ENCODE measurements around the gene U2AF1. TPM values are rescaled to one million over a fixed set of nuclear protein-coding genes. Genes with fewer than 3 reads are reported as not detected.
A peak's percentile ranks its signal among the peaks of the same experiment; 100 is the strongest.
"Not testable (repeated sequence)": the region's sequence is repeated elsewhere in the genome, so short reads cannot be mapped to it uniquely, and the experiment has no call there.

The U2AF1 gene
- total RNA-seq, 1 experiment from 2014 or later = 43.4 TPM

- H3K4me3 ChIP-seq (ENCODE audit: low read length); H3K4me1 ChIP-seq (ENCODE audit: insufficient read depth, low read length); DNase-seq; H3K36me3 ChIP-seq (ENCODE audit: low read depth, low read length); H3K9me3 ChIP-seq (ENCODE audit: low read length); H3K79me2 ChIP-seq (ENCODE audit: low read length); CTCF ChIA-PET; H3K27ac ChIP-seq (ENCODE audit: low read length); H3K9ac ChIP-seq (ENCODE audit: low read length); H3F3A ChIP-seq (ENCODE audit: low read length, unreplicated experiment); intact Hi-C loops (cut with micrococcal nuclease); H3K9me2 ChIP-seq (replicated peaks; ENCODE audit: low read length); H4K20me1 ChIP-seq (ENCODE audit: low read length); H2AFZ ChIP-seq (ENCODE audit: low read length); H3K27me3 ChIP-seq (ENCODE audit: low read length); POLR2A ChIA-PET (ENCODE audit: unreplicated experiment); H3K4me2 ChIP-seq (ENCODE audit: low read length): not testable (repeated sequence)
- peak; percentile 20; the same call in 1 of the 2 replicates for ATAC-seq
- BruUV-seq (replicated peaks) = TSS peak; percentile 36
These were observed 17.9 kb downstream of the U2AF1 start for GRCh38 chr21:43089463-43089862.

GRCh38 chr21:43082587-43083300 is 24.6 kb downstream of the U2AF1 start:
- BruUV-seq (replicated peaks); H3K4me2 ChIP-seq (ENCODE audit: low read length); H3K9me2 ChIP-seq (replicated peaks; ENCODE audit: low read length); H4K20me1 ChIP-seq (ENCODE audit: low read length); DNase-seq; POLR2A ChIA-PET (ENCODE audit: unreplicated experiment); H3K9me3 ChIP-seq (ENCODE audit: low read length); ATAC-seq; H3K9ac ChIP-seq (ENCODE audit: low read length); H3K4me3 ChIP-seq (ENCODE audit: low read length); CTCF ChIA-PET; H3K36me3 ChIP-seq (ENCODE audit: low read depth, low read length); H3K27ac ChIP-seq (ENCODE audit: low read length); H3K4me1 ChIP-seq (ENCODE audit: insufficient read depth, low read length); intact Hi-C loops (cut with micrococcal nuclease); H3K27me3 ChIP-seq (ENCODE audit: low read length); H2AFZ ChIP-seq (ENCODE audit: low read length); H3K79me2 ChIP-seq (ENCODE audit: low read length); H3F3A ChIP-seq (ENCODE audit: low read length, unreplicated experiment): not testable (repeated sequence)

DNA sequence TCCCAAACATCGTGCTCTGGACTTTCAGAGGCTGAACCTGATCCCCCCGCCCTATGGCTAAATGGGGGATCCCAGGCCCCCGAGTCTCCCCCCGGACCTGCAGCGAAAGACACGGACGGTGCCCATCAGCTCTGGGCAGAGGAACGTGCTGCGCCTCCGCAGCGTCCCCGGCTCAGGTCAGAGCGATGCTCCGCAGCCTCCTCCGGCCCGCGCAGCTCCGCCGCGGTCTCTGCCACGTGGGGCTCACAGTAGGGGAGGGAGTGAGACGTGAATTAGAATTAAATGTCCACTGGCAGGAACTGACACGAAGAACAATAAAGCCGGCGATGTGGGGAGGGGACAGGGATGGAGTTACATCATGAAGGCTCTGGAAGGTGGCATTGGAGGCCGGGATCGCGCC is 30.7 kb downstream of the U2AF1 start:
- CTCF ChIA-PET; H3K9me3 ChIP-seq (ENCODE audit: low read length); H3K27me3 ChIP-seq (ENCODE audit: low read length); H3K4me3 ChIP-seq (ENCODE audit: low read length); H3F3A ChIP-seq (ENCODE audit: low read length, unreplicated experiment); BruUV-seq (replicated peaks); H3K9me2 ChIP-seq (replicated peaks; ENCODE audit: low read length); H3K79me2 ChIP-seq (ENCODE audit: low read length); DNase-seq; H3K4me2 ChIP-seq (ENCODE audit: low read length); H3K27ac ChIP-seq (ENCODE audit: low read length); intact Hi-C loops (cut with micrococcal nuclease); POLR2A ChIA-PET (ENCODE audit: unreplicated experiment); H2AFZ ChIP-seq (ENCODE audit: low read length); H3K4me1 ChIP-seq (ENCODE audit: insufficient read depth, low read length); ATAC-seq; H3K36me3 ChIP-seq (ENCODE audit: low read depth, low read length); H3K9ac ChIP-seq (ENCODE audit: low read length); H4K20me1 ChIP-seq (ENCODE audit: low read length): not testable (repeated sequence)

GRCh38 chr21:43076023-43076637 is 31.2 kb downstream of the U2AF1 start:
- H3K9me2 ChIP-seq (replicated peaks; ENCODE audit: low read length); intact Hi-C loops (cut with micrococcal nuclease); POLR2A ChIA-PET (ENCODE audit: unreplicated experiment); CTCF ChIA-PET; H3K4me1 ChIP-seq (ENCODE audit: insufficient read depth, low read length); H3F3A ChIP-seq (ENCODE audit: low read length, unreplicated experiment); H3K9me3 ChIP-seq (ENCODE audit: low read length); H3K36me3 ChIP-seq (ENCODE audit: low read depth, low read length); H2AFZ ChIP-seq (ENCODE audit: low read length); H3K9ac ChIP-seq (ENCODE audit: low read length); H4K20me1 ChIP-seq (ENCODE audit: low read length); H3K4me3 ChIP-seq (ENCODE audit: low read length); H3K4me2 ChIP-seq (ENCODE audit: low read length); H3K27ac ChIP-seq (ENCODE audit: low read length); BruUV-seq (replicated peaks); H3K27me3 ChIP-seq (ENCODE audit: low read length); DNase-seq; H3K79me2 ChIP-seq (ENCODE audit: low read length): not testable (repeated sequence)
- ATAC-seq = 0 out of 2 replicates have a peak, but pooled peaks have one; percentile 11

GRCh38 chr21:43075170-43076022 is 32.0 kb downstream of the U2AF1 start, which contains the start of gene CBS:
TSS of gene CBS (minus strand) at chr21:43075835. CDS start at chr21:43072193, 3,642 bp downstream.
- BruUV-seq (replicated peaks); H3K4me3 ChIP-seq (ENCODE audit: low read length); H3K36me3 ChIP-seq (ENCODE audit: low read depth, low read length); H3K9ac ChIP-seq (ENCODE audit: low read length); H3K4me1 ChIP-seq (ENCODE audit: insufficient read depth, low read length); H4K20me1 ChIP-seq (ENCODE audit: low read length); H3K27ac ChIP-seq (ENCODE audit: low read length); H3K9me2 ChIP-seq (replicated peaks; ENCODE audit: low read length); POLR2A ChIA-PET (ENCODE audit: unreplicated experiment); H3K27me3 ChIP-seq (ENCODE audit: low read length); H2AFZ ChIP-seq (ENCODE audit: low read length); H3K79me2 ChIP-seq (ENCODE audit: low read length); H3F3A ChIP-seq (ENCODE audit: low read length, unreplicated experiment); DNase-seq; intact Hi-C loops (cut with micrococcal nuclease); H3K9me3 ChIP-seq (ENCODE audit: low read length); CTCF ChIA-PET; H3K4me2 ChIP-seq (ENCODE audit: low read length): not testable (repeated sequence)
- ATAC-seq = peak; percentile 48

GRCh38 chr21:43074401-43075169 is 32.8 kb downstream of the U2AF1 start:
- H4K20me1 ChIP-seq (ENCODE audit: low read length); H3K4me1 ChIP-seq (ENCODE audit: insufficient read depth, low read length); H2AFZ ChIP-seq (ENCODE audit: low read length); H3K27me3 ChIP-seq (ENCODE audit: low read length); POLR2A ChIA-PET (ENCODE audit: unreplicated experiment); intact Hi-C loops (cut with micrococcal nuclease); H3K4me3 ChIP-seq (ENCODE audit: low read length); H3K36me3 ChIP-seq (ENCODE audit: low read depth, low read length); CTCF ChIA-PET; H3K9ac ChIP-seq (ENCODE audit: low read length); H3K79me2 ChIP-seq (ENCODE audit: low read length); H3K27ac ChIP-seq (ENCODE audit: low read length); ATAC-seq; H3K9me2 ChIP-seq (replicated peaks; ENCODE audit: low read length); DNase-seq; H3F3A ChIP-seq (ENCODE audit: low read length, unreplicated experiment); H3K9me3 ChIP-seq (ENCODE audit: low read length); H3K4me2 ChIP-seq (ENCODE audit: low read length): not testable (repeated sequence)
- BruUV-seq (replicated peaks) = TSS peak; percentile 51
